Panc1 (cell line): ENCODE data around the gene ITPRIP. TPM values are rescaled to one million over a fixed set of nuclear protein-coding genes. Genes with fewer than 3 reads are reported as not detected.

Experiments
- ATAC-seq: fragments of 200-7000 bp; cut with Tn5 transposase; 2 replicates; pipeline ENCODE4 v1.9.1; 2020; ENCODE audit warnings: mild to moderate bottlenecking, moderate library complexity
- BruUV-seq: library from RNA; stranded (reverse); fragments of 400-500 nt; replicated peaks from 2 replicates; lab custom pipeline; 2021; lab: Mats Ljungman, UMichigan
- CTCF ChIA-PET: fragments of 300-600 bp; sonication (Branson Sonifier 250); formaldehyde crosslinking; loops from one replicate; lab custom pipeline; 2022; ENCODE audit warnings: antibody characterized with exemption; lab: Charles Lee
- POLR2A ChIA-PET: fragments of 300-600 bp; sonication (Branson Sonifier 250); formaldehyde crosslinking; loops from one replicate; lab custom pipeline; 2022; ENCODE audit warnings: antibody characterized with exemption; lab: Charles Lee
- DNase-seq: peaks from one replicate; pipeline ENCODE4 v3.0.0-alpha.2; 2010; ENCODE audit warnings: low read depth, low spot score
- H3K27ac ChIP-seq: 2 replicates; pipeline ENCODE4 v1.5.1; 2011; ENCODE audit warnings: mild to moderate bottlenecking, low read length, inconsistent platforms
- H3K27me3 ChIP-seq: fragments of 200-500 bp; sonication (Bioruptor generic); 2 replicates; pipeline ENCODE4 v1.6.0; 2014; ENCODE audit warnings: low read length, inconsistent platforms; ENCODE audit not compliant: control insufficient read depth, insufficient read depth
- H3K36me3 ChIP-seq: fragments of 200-500 bp; sonication (Bioruptor generic); 2 replicates; pipeline ENCODE4 v1.5.1; 2014; ENCODE audit warnings: inconsistent platforms, mild to moderate bottlenecking, low read length, moderate library complexity; ENCODE audit not compliant: control insufficient read depth, insufficient read depth
- H3K4me1 ChIP-seq: 2 replicates; pipeline ENCODE4 v1.5.1; 2011; ENCODE audit warnings: inconsistent platforms, mild to moderate bottlenecking, low read length, moderate library complexity; ENCODE audit not compliant: control insufficient read depth, insufficient read depth
- H3K4me3 ChIP-seq, 2 experiments: 2 replicates each; pipeline ENCODE4 v1.5.1; 2011 to 2012; ENCODE audit warnings: low read depth in 2 of 2, low read length in 2 of 2, mild to moderate bottlenecking in 2 of 2, inconsistent platforms in 1 of 2, moderate library complexity in 1 of 2
- H3K9me3 ChIP-seq: fragments of 200-500 bp; sonication (Bioruptor generic); 2 replicates; pipeline ENCODE4 v1.5.1; 2014; ENCODE audit warnings: low read depth, mild to moderate bottlenecking, inconsistent platforms, low read length, moderate library complexity; ENCODE audit not compliant: control insufficient read depth, insufficient read depth
- CTCF ChIP-seq: fragments of 450-650 bp; IDR thresholded peaks from 2 replicates; pipeline ENCODE4 v1.5.1; 2017; ENCODE audit warnings: mild to moderate bottlenecking
- POLR2AphosphoS5 ChIP-seq: IDR thresholded peaks from 2 replicates; pipeline ENCODE4 v1.6.1; 2012; ENCODE audit warnings: mild to moderate bottlenecking, low read depth, low read length, moderate library complexity
- REST ChIP-seq, 2 experiments: IDR thresholded peaks; 2 replicates each; pipeline ENCODE4 v1.6.1; 2011 to 2012; ENCODE audit warnings: low read depth in 2 of 2, control low read depth in 1 of 2, low read length in 1 of 2, mild to moderate bottlenecking in 1 of 2, moderate library complexity in 1 of 2; ENCODE audit not compliant: insufficient read depth in 1 of 2
- SIN3A ChIP-seq: IDR thresholded peaks from 2 replicates; pipeline ENCODE4 v1.6.1; 2012; ENCODE audit warnings: low read depth, mild to moderate bottlenecking, low read length, moderate library complexity, borderline replicate concordance; ENCODE audit not compliant: insufficient read depth
- TCF7L2 ChIP-seq: IDR thresholded peaks from 2 replicates; pipeline ENCODE4 v1.6.1; 2011; ENCODE audit warnings: mild to moderate bottlenecking, low read depth, low read length, inconsistent platforms
- in situ Hi-C: cut with HindIII; loops from 2 replicates; pipeline ENCODE4 v1.10.0; 2016; ENCODE audit warnings: low sequenced_read_pairs, low pct_unique_long_range_greater_than_20kb
- intact Hi-C: fragments of 100-400 bp; cut with micrococcal nuclease; formaldehyde crosslinking; loops from one replicate; pipeline ENCODE4 v1.10.0; 2022; ENCODE audit not compliant: unreplicated experiment
- total RNA-seq: library from RNA; stranded (reverse); gene quantifications from one replicate; pipeline ENCODE4 v1.2.1, GENCODE V29; 2021; ENCODE audit not compliant: unreplicated experiment

Gene ITPRIP
- total RNA-seq, 1 experiment from 2014 or later: 55.0 TPM

- ATAC-seq: no peak
- Histone ChIP-seq H3K9me3 (no peaks in the 10 kb centered on the region), H3K27ac (no peak overlapping the region; the same call in 1 of the 2 replicates), H3K4me3 (no peak overlapping the region), H3K36me3 (peaks cover 58% of the 10 kb centered on the region), H3K27me3 (no peaks in the 10 kb centered on the region), H3K4me1 (peaks cover 25% of the 10 kb centered on the region)
- intact Hi-C loops: no loop called here
- no peak for DNase-seq
- in situ Hi-C loops: no loop called here
- no TSS peak for BruUV-seq
- CTCF ChIA-PET: interaction anchor here (0.6 kb wide), 1 partner anchor 246 kb away, joined by 5 read pairs; no protein-coding TSS in a partner anchor
- TF ChIP-seq TCF7L2: no peak
- TF ChIP-seq POLR2AphosphoS5: no peak
- no peak for TF ChIP-seq REST (IDR thresholded peaks at IDR 0.05; ENCODE audit: insufficient read depth in 1 of 2, low read depth in 2 of 2, low read length in 1 of 2)
- TF ChIP-seq SIN3A: no peak
- TF ChIP-seq CTCF: no peak
- POLR2A ChIA-PET: no interaction called here
Observed at GRCh38 chr10:104262055-104262454, 76.2 kb downstream of the ITPRIP start.

GRCh38 chr10:104260775-104261115 is 77.5 kb downstream of the ITPRIP start:
- H3K4me1 ChIP-seq: peaks cover 36% of the 10 kb centered on the region
- no peak for ATAC-seq
- intact Hi-C loops (no loop called here), in situ Hi-C loops (no loop called here)
- H3K27me3 ChIP-seq: no peaks in the 10 kb centered on the region
- no peak overlapping the region for H3K4me3 ChIP-seq
- CTCF ChIA-PET: no interaction called here
- H3K36me3 ChIP-seq: peaks cover 52% of the 10 kb centered on the region
- TF ChIP-seq CTCF (no peak), POLR2AphosphoS5 (no peak), REST (IDR thresholded peaks at IDR 0.05; ENCODE audit: insufficient read depth in 1 of 2, low read depth in 2 of 2, low read length in 1 of 2) (no peak), SIN3A (no peak), TCF7L2 (no peak)
- no peak for DNase-seq
- POLR2A ChIA-PET: interaction anchor here (0.6 kb wide), 1 partner anchor 11 kb away, joined by 6 read pairs; no protein-coding TSS in a partner anchor
- H3K27ac ChIP-seq: peak overlapping the region; percentile 9; the same call in 1 of the 2 replicates
- BruUV-seq: no TSS peak
- no peaks in the 10 kb centered on the region for H3K9me3 ChIP-seq
